ENCODE data around the gene ZNF324. TPM values are rescaled to one million over a fixed set of nuclear protein-coding genes. Genes with fewer than 3 reads are reported as not detected.

Gene ZNF324
- total RNA-seq, 1 experiment from 2014 or later: 11.3 TPM

- POLR2A ChIA-PET: interaction anchor here (1.8 to 2.1 kb wide), 2 partner anchors 16 to 44 kb away, joined by 7 read pairs; no protein-coding TSS in a partner anchor
- Histone ChIP-seq H3K4me2 (ENCODE audit: low read length) (peak overlapping the region; percentile 98), H2AFZ (ENCODE audit: low read depth, low read length, poor library complexity, severe bottlenecking) (no peak overlapping the region), H4K20me1 (ENCODE audit: insufficient read depth) (no peaks in the 10 kb centered on the region), H3K9ac (ENCODE audit: low read length) (peak overlapping the region; percentile 95; the same call in 1 of the 2 replicates), H3K4me3 (replicated peaks in 1 of 2; ENCODE audit: low read depth in 1 of 2, low read length in 2 of 2) (peak overlapping the region; percentile 78 to 91; a peak in 2 of 4 replicates), H3K9me3 (ENCODE audit: control insufficient read depth in 1 of 2, insufficient read depth in 1 of 2, low read depth in 1 of 2, low read length in 2 of 2) (no peaks in the 10 kb centered on the region), H3K36me3 (ENCODE audit: control insufficient read depth in 1 of 2, insufficient read depth in 2 of 2, low read length in 2 of 2) (peaks cover 2 to 17% of the 10 kb centered on the region in 2 experiments; a peak in 2 of 4 replicates), H3K79me2 (ENCODE audit: insufficient read depth, low read length) (peaks cover 51% of the 10 kb centered on the region), H3K4me1 (ENCODE audit: control insufficient read depth in 1 of 2, insufficient read depth in 2 of 2, low read length in 2 of 2) (peaks cover 11 to 34% of the 10 kb centered on the region in 2 experiments), H3K27ac (ENCODE audit: low read depth, low read length) (peak overlapping the region; percentile 80), H3K27me3 (ENCODE audit: insufficient read depth, low read length) (no peaks in the 10 kb centered on the region), H3K9me2 (ENCODE audit: insufficient read depth) (no peaks in the 10 kb centered on the region)
- TF ChIP-seq POLR2AphosphoS5 (IDR thresholded peaks at IDR 0.05; ENCODE audit: low read depth, low read length): 0 out of 2 replicates have a peak, but pooled peaks have one; percentile 10
- TF ChIP-seq JUND (IDR thresholded peaks at IDR 0.05): no peak
- CTCF ChIA-PET: no interaction called here
- intact Hi-C loops (cut with micrococcal nuclease): loop anchor here (5.0 kb wide), 2 partner anchors 188 to 298 kb away; partner anchors contain the start of gene ZSCAN22
- DNase-seq (ENCODE audit: low read depth, low spot score): no peak
- RAD21 ChIA-PET (ENCODE audit: low non-redundant PET in 1 of 2, low total read pairs in 2 of 2, uncharacterized antibody in 2 of 2, unreplicated experiment in 2 of 2): no interaction called here
- no peak for ATAC-seq
- TSS peak; percentile 43 for BruUV-seq (replicated peaks)
These were observed 48.4 kb downstream of the ZNF324 start for GRCh38 chr19:58515259-58515658.

GRCh38 chr19:58516246-58516836 is 49.5 kb downstream of the ZNF324 start:
- DNase-seq (ENCODE audit: low read depth, low spot score) (no peak), ATAC-seq (no peak)
- Histone ChIP-seq H3K79me2 (ENCODE audit: insufficient read depth, low read length) (peaks cover 51% of the 10 kb centered on the region), H2AFZ (ENCODE audit: low read depth, low read length, poor library complexity, severe bottlenecking) (no peak overlapping the region), H3K9me3 (ENCODE audit: control insufficient read depth in 1 of 2, insufficient read depth in 1 of 2, low read depth in 1 of 2, low read length in 2 of 2) (no peaks in the 10 kb centered on the region), H3K27ac (ENCODE audit: low read depth, low read length) (peak overlapping the region; percentile 80; the same call in 1 of the 2 replicates), H3K36me3 (ENCODE audit: control insufficient read depth in 1 of 2, insufficient read depth in 2 of 2, low read length in 2 of 2) (peaks cover 2 to 17% of the 10 kb centered on the region in 2 experiments; a peak in 2 of 4 replicates), H3K4me3 (replicated peaks in 1 of 2; ENCODE audit: low read depth in 1 of 2, low read length in 2 of 2) (no peak overlapping the region), H4K20me1 (ENCODE audit: insufficient read depth) (no peaks in the 10 kb centered on the region), H3K4me2 (ENCODE audit: low read length) (no peak overlapping the region), H3K27me3 (ENCODE audit: insufficient read depth, low read length) (no peaks in the 10 kb centered on the region), H3K9me2 (ENCODE audit: insufficient read depth) (no peaks in the 10 kb centered on the region), H3K9ac (ENCODE audit: low read length) (no peak overlapping the region), H3K4me1 (ENCODE audit: control insufficient read depth in 1 of 2, insufficient read depth in 2 of 2, low read length in 2 of 2) (peaks cover 12 to 41% of the 10 kb centered on the region in 2 experiments)
- ChIA-PET POLR2A (no interaction called here), RAD21 (ENCODE audit: low non-redundant PET in 1 of 2, low total read pairs in 2 of 2, uncharacterized antibody in 2 of 2, unreplicated experiment in 2 of 2) (no interaction called here), CTCF (interaction anchor here (1.1 kb wide), 1 partner anchor 30 kb away, joined by 3 read pairs; no protein-coding TSS in a partner anchor)
- TF ChIP-seq CBX3 (IDR thresholded peaks at IDR 0.05; ENCODE audit: low read depth): no peak
- no peak for TF ChIP-seq ZFX (IDR thresholded peaks at IDR 0.05)
- no TSS peak for BruUV-seq (replicated peaks)
- intact Hi-C loops (cut with micrococcal nuclease): loop anchor here (5.0 kb wide), 2 partner anchors 189 to 299 kb away; partner anchors contain the start of gene ZSCAN22

All from HCT116 (cell line).